Pulmonary artery endothelial cell (primary cell): Measurements from ENCODE around the gene KIF3A. TPM values are rescaled to one million over a fixed set of nuclear protein-coding genes. Genes with fewer than 3 reads are reported as not detected.

Experiments
- DNase-seq: peaks from one replicate; pipeline ENCODE4 v3.0.0-alpha.2; 2011; ENCODE audit warnings: low read depth, low spot score
- total RNA-seq: library from RNA; depleted of rRNA; stranded (reverse); fragments of >200 nt; gene quantifications from 2 replicates; pipeline ENCODE4 v1.2.3, GENCODE V29; 2014

Gene KIF3A
- total RNA-seq, 1 donor from 2014 or later = 8.2 TPM

- no peak for DNase-seq
These were observed 58.2 kb downstream of the KIF3A start for GRCh38 chr5:132679166-132679565.

- DNase-seq = no peak
These were observed 58.6 kb downstream of the KIF3A start for GRCh38 chr5:132678735-132679134.

- DNase-seq = no peak
These were observed 59.5 kb downstream of the KIF3A start for GRCh38 chr5:132677682-132678400.

GRCh38 chr5:132677191-132677590 is 60.2 kb downstream of the KIF3A start:
- peak; percentile 51 for DNase-seq

GRCh38 chr5:132675936-132676689 is 61.2 kb downstream of the KIF3A start:
- no peak for DNase-seq

- DNase-seq = peak; percentile 64
These were observed 62.5 kb downstream of the KIF3A start for GRCh38 chr5:132674671-132675506.

GRCh38 chr5:132673939-132674630 is 63.3 kb downstream of the KIF3A start, which contains the start of gene IL4:
Gene IL4, plus strand, starts transcription at chr5:132673989. Its CDS starts 62 bp downstream, at chr5:132674051.
- DNase-seq = no peak

GRCh38 chr5:132673488-132673887 is 63.9 kb downstream of the KIF3A start:
- DNase-seq = no peak

- DNase-seq = no peak
These were observed 66.3 kb downstream of the KIF3A start for GRCh38 chr5:132671000-132671399.

GRCh38 chr5:132669966-132670882 is 67.1 kb downstream of the KIF3A start:
- no peak for DNase-seq

- DNase-seq = no peak
These were observed 67.9 kb downstream of the KIF3A start for GRCh38 chr5:132669455-132669820.

- no peak for DNase-seq
These were observed 68.5 kb downstream of the KIF3A start for GRCh38 chr5:132668706-132669454.

GRCh38 chr5:132667761-132668705 is 69.3 kb downstream of the KIF3A start:
- DNase-seq = no peak

- no peak for DNase-seq
These were observed 70.0 kb downstream of the KIF3A start for GRCh38 chr5:132667309-132667708.

- DNase-seq = no peak
These were observed 70.8 kb downstream of the KIF3A start for GRCh38 chr5:132666310-132667123.

- no peak for DNase-seq
These were observed 71.7 kb downstream of the KIF3A start for GRCh38 chr5:132665574-132666080.

- DNase-seq = no peak
These were observed 72.6 kb downstream of the KIF3A start for GRCh38 chr5:132664696-132665209.
